T-helper 1 cell (primary cell): ENCODE measurements around the gene RIN3.

Experiments used
- DNase-seq, 5 donors: peaks; one replicate each; pipeline ENCODE4 v3.0.0-alpha.2; 2012 to 2020

Gene RIN3

GRCh38 chr14:92690171-92691011 is 176.8 kb downstream of the RIN3 start:
- no peak for DNase-seq

GRCh38 chr14:92692822-92693226 is 179.2 kb downstream of the RIN3 start:
- DNase-seq = no peak

GRCh38 chr14:92693998-92694795 is 180.6 kb downstream of the RIN3 start:
- no peak for DNase-seq

GRCh38 chr14:92694807-92695206 is 181.2 kb downstream of the RIN3 start:
- DNase-seq = no peak

GRCh38 chr14:92695562-92695961 is 182.0 kb downstream of the RIN3 start:
- no peak for DNase-seq

GRCh38 chr14:92696366-92696765 is 182.8 kb downstream of the RIN3 start:
- no peak for DNase-seq

- no peak for DNase-seq
Measured at GRCh38 chr14:92698393-92698792, 184.8 kb downstream of the RIN3 start.

GRCh38 chr14:92701826-92702225 is 188.2 kb downstream of the RIN3 start:
- no peak for DNase-seq

GRCh38 chr14:92702441-92702918 is 188.9 kb downstream of the RIN3 start:
- no peak for DNase-seq

GRCh38 chr14:92703516-92703915 is 189.9 kb downstream of the RIN3 start:
- no peak for DNase-seq

- DNase-seq = no peak
Measured at GRCh38 chr14:92704036-92704804, 190.6 kb downstream of the RIN3 start.

GRCh38 chr14:92704821-92705220 is 191.2 kb downstream of the RIN3 start:
- no peak for DNase-seq

- DNase-seq = no peak
Measured at GRCh38 chr14:92706386-92706785, 192.8 kb downstream of the RIN3 start.

GRCh38 chr14:92709340-92710000 is 195.9 kb downstream of the RIN3 start:
- no peak for DNase-seq

GRCh38 chr14:92710001-92710341 is 196.4 kb downstream of the RIN3 start:
- no peak for DNase-seq

GRCh38 chr14:92711976-92712653 is 198.5 kb downstream of the RIN3 start:
- DNase-seq = no peak

- DNase-seq = no peak
Measured at GRCh38 chr14:92712654-92713051, 199.1 kb downstream of the RIN3 start.

GRCh38 chr14:92714739-92715307 is 201.2 kb downstream of the RIN3 start:
- DNase-seq = peak; percentile 52 to 76 (median 61)

GRCh38 chr14:92716131-92716530 is 202.6 kb downstream of the RIN3 start:
- no peak for DNase-seq

- DNase-seq = peak in 1 of 5 donors; percentile 32
Measured at GRCh38 chr14:92717571-92718042, 204.0 kb downstream of the RIN3 start.

GRCh38 chr14:92718664-92719063 is 205.1 kb downstream of the RIN3 start:
- no peak for DNase-seq
